Ovary (tissue), 3 donors: Measurements from ENCODE around the gene IFNK.

Experiments used
- CTCF ChIP-seq, 3 donors: fragments of 450-650 bp in 2 of 3; fragments of 200-600 bp in 1 of 3; IDR thresholded peaks; one replicate each; pipeline versions ENCODE4 v1.5.1 to v1.8.0; 2016 to 2022; ENCODE audit warnings: antibody characterized with exemption in 3 of 3, mild to moderate bottlenecking in 1 of 3
- EP300 ChIP-seq: sonication (generic); formaldehyde crosslinking; IDR thresholded peaks from one replicate; pipeline ENCODE4 v1.6.1; 2017; ENCODE audit warnings: antibody characterized with exemption
- POLR2A ChIP-seq: fragments of 450-650 bp; IDR thresholded peaks from one replicate; pipeline ENCODE4 v1.6.1; 2017; ENCODE audit warnings: antibody characterized with exemption, mild to moderate bottlenecking, moderate library complexity
- donor health status: DM: no; HTN: no; CAD: no.

GRCh38 chr9:27565696-27566095 is 41.6 kb downstream of the IFNK start:
- no peak for TF ChIP-seq POLR2A
- TF ChIP-seq CTCF (IDR thresholded peaks at IDR 0.05): no peak
- TF ChIP-seq EP300: no peak
